Stimulated activated CD4-positive, alpha-beta T cell treated with anti-CD3 and anti-CD28 coated beads, Interleukin-15, amount 100 ng/mL, for 24 hours (primary cell): ENCODE data around the gene RTP4.

Experiments used
- DNase-seq: peaks from one replicate; pipeline ENCODE4 v3.0.0-alpha.2; 2020

RTP4 gene, protein sequence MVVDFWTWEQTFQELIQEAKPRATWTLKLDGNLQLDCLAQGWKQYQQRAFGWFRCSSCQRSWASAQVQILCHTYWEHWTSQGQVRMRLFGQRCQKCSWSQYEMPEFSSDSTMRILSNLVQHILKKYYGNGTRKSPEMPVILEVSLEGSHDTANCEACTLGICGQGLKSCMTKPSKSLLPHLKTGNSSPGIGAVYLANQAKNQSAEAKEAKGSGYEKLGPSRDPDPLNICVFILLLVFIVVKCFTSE

GRCh38 chr3:187368251-187369088, at the start of gene RTP4:
RTP4 (plus strand) TSS chr3:187368385; CDS start chr3:187368442, 57 bp downstream.
- DNase-seq = peak; percentile 40

DNA sequence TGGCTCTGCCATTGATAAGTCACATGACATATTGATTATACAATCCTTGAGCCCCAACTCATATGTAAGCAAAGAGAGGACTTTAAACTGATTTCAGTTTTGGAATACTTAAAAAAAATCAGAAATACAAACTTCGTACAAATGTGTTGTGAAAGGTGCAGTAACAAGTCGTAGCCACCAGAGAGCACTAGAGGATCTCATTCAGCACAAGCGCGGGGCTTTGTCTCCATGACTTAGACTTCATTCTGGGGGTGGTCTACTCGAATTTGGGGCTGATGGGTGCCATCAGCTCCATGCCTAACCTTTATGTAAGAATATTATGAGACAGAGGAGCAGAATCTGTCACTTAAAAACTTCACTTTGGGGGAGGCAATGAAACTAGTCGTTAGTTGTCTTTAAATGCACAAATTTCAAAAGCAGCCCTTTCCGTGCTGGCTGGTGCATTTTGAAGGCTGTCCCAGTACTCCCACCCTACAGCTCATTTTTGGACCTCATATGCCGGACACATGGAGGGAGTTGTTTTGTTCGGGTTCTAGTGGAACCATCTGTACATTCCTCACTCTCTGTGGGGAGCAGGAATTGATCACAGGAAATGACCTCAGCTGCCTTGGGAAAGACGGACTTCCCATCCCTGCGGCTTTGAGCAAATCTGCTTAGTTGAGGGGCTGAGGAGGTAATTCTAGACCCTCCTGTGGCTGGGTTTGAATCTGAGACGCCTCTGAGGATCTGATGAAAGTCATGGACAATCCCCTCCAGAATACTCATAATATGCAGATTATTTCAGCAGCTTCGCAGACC, 49.2 kb upstream of the RTP4 start:
- peak; percentile 43 for DNase-seq

- DNase-seq = peak; percentile 70
Measured at GRCh38 chr3:187319699-187320302, 48.4 kb upstream of the RTP4 start.

GRCh38 chr3:187321766-187322165, 46.4 kb upstream of the RTP4 start:
- no peak for DNase-seq

DNA sequence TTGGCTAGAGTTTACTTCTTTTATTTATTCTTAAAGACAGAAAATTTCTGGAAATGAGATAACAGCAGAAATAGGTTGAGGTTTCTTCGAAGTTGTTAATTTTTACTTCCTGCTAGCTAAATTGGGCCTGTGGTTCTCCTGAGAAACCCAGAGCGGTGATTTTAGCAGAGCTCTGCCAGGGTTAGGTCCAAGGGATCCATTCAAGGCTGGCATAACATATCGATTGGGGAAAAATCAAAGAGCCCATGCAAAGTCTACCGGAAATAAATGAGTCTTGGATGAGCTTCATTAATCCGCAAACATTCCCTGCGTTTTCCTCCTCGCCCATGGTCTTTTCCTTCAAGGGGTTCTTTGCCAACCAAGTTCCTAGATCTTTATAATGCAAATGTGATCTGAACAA, 45.9 kb upstream of the RTP4 start:
- no peak for DNase-seq

GRCh38 chr3:187323091-187323490, 45.1 kb upstream of the RTP4 start:
- DNase-seq = no peak

DNA sequence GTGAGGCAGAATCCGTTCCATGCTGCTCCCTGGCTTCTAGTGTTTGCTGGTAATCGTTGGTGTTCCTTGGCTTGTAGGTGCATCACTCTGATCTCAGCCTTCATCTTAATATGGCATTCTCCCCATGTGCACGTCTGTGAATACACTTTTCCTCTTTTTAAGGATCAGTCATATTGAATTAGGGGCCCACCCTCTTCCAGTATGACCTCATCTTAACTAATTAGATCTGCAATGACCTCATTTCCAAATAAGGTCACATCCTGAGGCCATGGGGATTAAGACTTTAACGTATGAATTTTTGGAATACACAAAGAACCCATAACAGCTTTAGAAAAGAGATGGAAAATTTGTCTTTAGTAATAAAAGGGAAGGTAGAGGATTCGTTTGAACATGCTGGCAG, 42.6 kb upstream of the RTP4 start:
- no peak for DNase-seq

DNA sequence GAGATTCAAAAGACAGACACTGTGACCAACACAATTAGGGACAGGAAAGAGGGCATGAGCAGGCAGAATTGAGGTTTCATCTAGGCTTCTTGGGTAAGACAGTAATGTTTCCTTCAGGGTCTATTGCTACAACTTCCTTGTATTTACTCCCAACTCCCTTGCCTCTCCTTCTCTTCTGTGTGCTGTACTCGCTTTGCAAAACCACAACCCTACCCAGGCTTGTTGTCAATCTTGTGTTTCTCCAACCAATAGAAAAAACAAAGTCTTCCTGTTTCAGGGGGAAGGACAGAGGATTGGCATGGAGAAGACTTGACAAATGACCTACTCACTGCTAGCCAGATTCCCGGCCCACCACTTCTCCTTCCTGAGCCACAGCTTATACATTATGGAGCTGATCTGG, 40.3 kb upstream of the RTP4 start:
- no peak for DNase-seq

GRCh38 chr3:187328691-187329090, 39.5 kb upstream of the RTP4 start:
- DNase-seq = no peak

DNA sequence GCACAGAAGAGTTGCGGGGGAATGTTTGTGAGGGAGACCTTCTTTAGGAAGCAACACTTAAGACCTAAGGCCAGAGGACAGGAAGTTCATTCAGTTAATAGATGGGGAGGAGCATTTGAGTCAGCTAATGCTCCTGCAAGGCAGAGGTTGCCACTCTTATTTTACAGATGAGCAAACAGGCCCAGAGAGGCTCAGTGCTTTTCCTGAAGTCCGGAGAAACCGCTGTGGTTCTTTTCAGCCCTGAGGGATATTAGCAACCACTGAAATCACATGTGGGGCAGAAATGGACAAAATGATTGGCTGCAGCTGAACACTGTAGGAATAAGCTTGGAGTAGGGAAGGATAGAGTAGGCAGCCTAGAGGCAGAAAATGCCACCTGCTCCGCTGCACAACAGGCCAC, 33.3 kb upstream of the RTP4 start:
- no peak for DNase-seq

- DNase-seq = no peak
Measured at GRCh38 chr3:187336322-187336721, 31.9 kb upstream of the RTP4 start.

- DNase-seq = no peak
Measured at GRCh38 chr3:187340578-187340977, 27.6 kb upstream of the RTP4 start.

GRCh38 chr3:187342255-187342654, 25.9 kb upstream of the RTP4 start:
- DNase-seq = no peak

DNA sequence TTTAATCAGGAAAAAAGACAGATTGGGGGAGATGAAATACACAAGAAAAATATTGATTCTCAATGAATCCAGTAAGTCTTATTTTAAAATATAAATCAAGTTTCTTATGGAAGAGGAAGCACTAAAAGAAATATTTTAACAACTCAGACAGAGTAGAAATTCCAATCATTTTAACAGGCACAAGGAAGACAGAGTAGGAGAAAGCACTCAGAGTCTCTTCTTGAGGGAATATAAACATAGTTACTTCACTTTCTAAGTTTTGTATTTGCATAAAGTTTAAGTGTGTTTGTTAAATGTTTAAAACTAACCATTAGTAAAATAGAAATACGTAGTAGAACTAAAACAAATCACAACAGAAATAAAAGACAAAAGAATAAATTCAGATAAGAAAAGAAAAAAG, 24.5 kb upstream of the RTP4 start:
- no peak for DNase-seq

DNA sequence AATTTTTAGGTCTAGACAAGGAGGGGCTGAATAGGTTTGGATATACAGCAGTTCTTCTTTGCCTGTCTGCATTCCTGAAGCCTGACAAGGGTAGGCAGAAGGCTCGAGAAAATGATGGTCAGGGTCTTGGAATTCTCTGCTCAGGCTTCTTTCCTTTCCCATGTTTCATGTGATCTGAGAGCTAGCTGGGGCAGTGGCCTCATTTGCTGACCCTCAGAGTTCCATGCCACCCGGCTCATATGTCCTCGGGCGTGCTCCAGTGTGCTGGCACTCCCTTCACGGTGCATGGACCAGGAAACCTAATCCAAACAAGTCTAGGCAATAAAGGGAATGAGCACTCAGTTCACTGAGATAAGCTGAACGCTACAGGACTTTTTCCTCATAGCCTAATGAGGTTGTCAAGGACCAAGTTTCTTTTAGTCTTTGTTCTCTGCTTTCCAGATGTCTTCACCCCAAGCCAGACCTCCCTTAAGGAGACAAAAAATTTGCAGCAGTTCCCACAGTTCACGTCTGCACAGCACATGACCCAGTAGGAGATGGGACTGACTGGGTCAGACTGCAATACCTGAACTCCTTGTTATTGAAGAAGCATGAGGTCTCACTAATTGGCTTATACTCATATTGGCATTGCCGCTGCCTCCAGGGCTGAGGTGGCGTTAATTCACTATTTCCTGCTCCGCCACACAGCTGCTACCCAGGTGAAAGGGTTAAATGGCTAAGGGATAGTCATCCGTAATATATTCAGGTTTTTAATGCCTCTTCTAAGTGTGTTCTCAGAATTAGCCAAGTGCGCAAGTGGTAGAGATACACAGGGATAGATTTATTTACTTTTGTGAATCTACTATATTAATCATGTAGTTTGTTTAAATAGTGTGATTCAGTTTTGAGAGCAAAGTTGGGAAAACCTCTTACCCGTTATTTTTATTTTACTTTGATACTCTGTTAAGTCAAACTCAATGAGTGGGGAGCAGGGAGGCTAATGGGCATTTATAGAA, 15.3 kb upstream of the RTP4 start:
- DNase-seq = no peak

DNA sequence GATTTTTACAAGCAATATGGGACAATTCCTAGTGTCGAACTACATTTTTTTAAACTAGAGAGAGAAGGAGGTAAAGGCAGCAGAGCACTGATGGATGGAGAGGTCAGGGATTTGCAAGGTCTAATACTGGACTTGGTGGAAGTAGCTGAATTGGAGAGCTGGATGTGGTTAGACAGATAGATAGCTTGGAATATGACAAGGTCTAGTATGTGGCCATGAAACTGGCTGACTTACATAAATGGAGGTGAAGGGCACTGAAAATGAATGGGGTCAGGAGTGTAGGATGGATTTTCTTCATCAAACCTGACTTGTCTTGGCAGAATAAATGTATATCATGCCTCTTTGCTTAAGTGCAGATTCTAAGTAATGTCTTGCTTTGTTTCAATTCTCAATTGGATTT, 10.1 kb upstream of the RTP4 start:
- no peak for DNase-seq

- DNase-seq = no peak
Measured at GRCh38 chr3:187359798-187360486, 8.2 kb upstream of the RTP4 start.

- no peak for DNase-seq
Measured at GRCh38 chr3:187360596-187360995, 7.6 kb upstream of the RTP4 start.

- no peak for DNase-seq
Measured at GRCh38 chr3:187361835-187362234, 6.3 kb upstream of the RTP4 start.

DNA sequence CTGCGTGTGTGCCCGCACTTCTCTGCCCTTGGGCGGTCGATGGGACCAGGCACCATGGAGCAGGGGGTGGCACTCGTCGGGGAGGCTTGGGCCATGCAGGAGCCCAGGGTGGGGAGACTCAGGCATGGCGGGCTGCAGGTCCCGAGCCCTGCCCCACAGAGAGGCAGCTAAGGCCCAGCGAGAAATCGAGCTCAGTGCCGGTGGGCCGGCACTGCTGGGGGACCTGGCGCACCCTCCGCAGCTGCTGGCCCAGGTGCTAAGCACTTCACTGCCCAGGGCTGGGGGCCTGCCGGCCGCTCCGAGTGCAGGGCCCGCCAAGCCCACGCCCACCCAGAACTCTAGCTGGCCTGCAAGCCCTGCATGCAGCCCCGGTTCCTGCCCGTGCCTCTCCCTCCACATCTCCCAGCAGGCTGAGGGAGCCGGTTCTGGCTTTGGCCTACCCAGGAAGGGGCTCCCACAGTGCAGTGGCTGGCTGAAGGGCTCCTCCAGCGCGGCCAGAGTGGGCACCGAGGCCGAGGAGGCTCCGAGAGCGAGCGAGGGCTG, 553 bp upstream of the RTP4 start:
- DNase-seq = peak; percentile 3

GRCh38 chr3:187369089-187369447, 883 bp downstream of the RTP4 start:
- DNase-seq = peak; percentile 6
